K562 (cell line): ENCODE results near the gene EPHA10. TPM values are rescaled to one million over a fixed set of nuclear protein-coding genes. Genes with fewer than 3 reads are reported as not detected.

Experiments
- MLLT1 ChIP-seq, 2 experiments: fragments of 450-650 bp; IDR thresholded peaks; 2 replicates each; pipeline ENCODE4 v1.6.1; 2016
- NFE2L1 ChIP-seq: fragments of 450-650 bp; IDR thresholded peaks from 2 replicates; pipeline ENCODE4 v1.6.1; 2016; ENCODE audit warnings: missing genetic modification characterization, low read depth, mild to moderate bottlenecking, missing compliant biosample characterization, moderate library complexity, borderline replicate concordance
- PTTG1 ChIP-seq: fragments of 450-650 bp; IDR thresholded peaks from 2 replicates; pipeline ENCODE4 v1.6.1; 2016; ENCODE audit warnings: low read depth, mild to moderate bottlenecking, missing genetic modification characterization, missing compliant biosample characterization
- RBBP5 ChIP-seq: fragments of 200-600 bp; sonication (generic); IDR thresholded peaks from 2 replicates; pipeline ENCODE4 v1.6.1; 2012; ENCODE audit warnings: borderline replicate concordance, mild to moderate bottlenecking, low read length, control low read depth, inconsistent platforms; ENCODE audit not compliant: insufficient read depth, poor library complexity, severe bottlenecking
- RERE ChIP-seq: sonication (generic); formaldehyde crosslinking; IDR thresholded peaks from 2 replicates; pipeline ENCODE4 v1.8.0; 2023; ENCODE audit warnings: missing genetic modification reagents, mild to moderate bottlenecking, borderline replicate concordance
- SMAD4 ChIP-seq: fragments of 250-450 bp; sonication (Bioruptor Pico); conservative IDR thresholded peaks from 2 replicates; pipeline ENCODE4 v1.8.0; 2021; ENCODE audit warnings: inconsistent platforms, mild to moderate bottlenecking, moderate library complexity
- SRF ChIP-seq, 2 experiments: fragments of 250-450, 450-650 bp in 1 of 2; sonication (Bioruptor Pico) in 1 of 2; sonication (generic) in 1 of 2; formaldehyde crosslinking; IDR thresholded peaks; 2 replicates each; pipeline versions ENCODE4 v1.5.0 to v1.5.1; 2020 to 2022; ENCODE audit warnings: mild to moderate bottlenecking in 1 of 2, missing genetic modification reagents in 1 of 2
- STAT6 ChIP-seq: sonication (generic); formaldehyde crosslinking; IDR thresholded peaks from 2 replicates; pipeline ENCODE4 v1.8.1; 2023; ENCODE audit warnings: mild to moderate bottlenecking, missing genetic modification reagents
- TBL1XR1 ChIP-seq, 2 experiments: IDR thresholded peaks; 2 replicates each; pipeline ENCODE4 v1.6.1; 2012; ENCODE audit warnings: improper control_type of control experiment in 2 of 2, low read length in 2 of 2, mild to moderate bottlenecking in 1 of 2
- TCF7L2 ChIP-seq: fragments of 150-350 bp; IDR thresholded peaks from 2 replicates; pipeline ENCODE4 v1.6.1; 2016; ENCODE audit warnings: low read depth, mild to moderate bottlenecking, low read length, moderate library complexity
- ZBTB12 ChIP-seq: fragments of 250-450 bp; sonication (Bioruptor Pico); IDR thresholded peaks from 2 replicates; pipeline ENCODE4 v1.4.0; 2020
- ZBTB7A ChIP-seq: IDR thresholded peaks from 2 replicates; pipeline ENCODE4 v1.6.1; 2011; ENCODE audit warnings: low read depth, mild to moderate bottlenecking, low read length, moderate library complexity, borderline replicate concordance; ENCODE audit not compliant: control insufficient read depth
- ZNF23 ChIP-seq: fragments of 250-450 bp; sonication (Bioruptor Pico); IDR thresholded peaks from 2 replicates; pipeline ENCODE4 v1.4.0; 2020; ENCODE audit warnings: mild to moderate bottlenecking
- ZNF41 ChIP-seq: fragments of 250-450 bp; sonication (Bioruptor Pico); conservative IDR thresholded peaks from 2 replicates; pipeline ENCODE4 v1.4.0; 2020; ENCODE audit warnings: mild to moderate bottlenecking
- ZNF586 ChIP-seq: fragments of 450-650 bp; formaldehyde crosslinking; conservative IDR thresholded peaks from 2 replicates; pipeline ENCODE4 v1.4.0; 2020; ENCODE audit warnings: mild to moderate bottlenecking, moderate library complexity
- polyA plus RNA-seq, 8 experiments: library from polyadenylated mRNA; depleted of rRNA in 4 of 8; stranded (reverse) in 5 of 8; unstranded in 3 of 8; fragments of >200 nt; fragmentation: Nextera tagmentation in 2 of 8; fragmentation: Illumina TruSeq in 1 of 8; extraction: Ambion mirVana in 2 of 8; extraction: Trizol in 1 of 8; gene quantifications; 2 replicates each; pipeline versions ENCODE4 v1.2.1 to v1.2.3, GENCODE V29; 2011 to 2014; ENCODE audit warnings: inconsistent platforms in 1 of 8, missing spikeins in 1 of 8
- total RNA-seq, 7 experiments: library from RNA; depleted of rRNA in 6 of 7; stranded (reverse); fragments of >200 nt in 6 of 7; fragmentation: Illumina TruSeq in 2 of 7; extraction: Trizol in 2 of 7; gene quantifications; 2 replicates each; pipeline versions ENCODE4 v1.2.1 to v1.2.3, GENCODE V29; 2011 to 2021; ENCODE audit warnings: low replicate concordance in 1 of 7

The EPHA10 gene
- total and polyA plus RNA-seq, 9 of the 15 experiments (the other 6 are each of a cell fraction or from before 2014, with no cell fraction given), result 0.03 TPM; not detected in 8

GRCh38 chr1:37692078-37692833, 72.7 kb downstream of the EPHA10 start, which contains the start of gene CDCA8 (continued):
- peak; percentile 10 to 72; a peak in 2 of 4 replicates for TF ChIP-seq TBL1XR1 (IDR thresholded peaks at IDR 0.05; ENCODE audit: low read length in 2 of 2)
- TF ChIP-seq STAT6 (CRISPR knock-in tag), result peak; percentile 39; the same call in 1 of the 2 replicates
- peak in 1 of 2 experiments; percentile 88; a peak in 2 of 4 replicates for TF ChIP-seq SRF (CRISPR knock-in tag; IDR thresholded peaks at IDR 0.05)
- TF ChIP-seq ZBTB12 (CRISPR knock-in tag), result peak; percentile 81
- no peak for TF ChIP-seq ZNF23 (CRISPR knock-in tag)
- peak in 1 of 2 experiments; percentile 89; a peak in 2 of 4 replicates for TF ChIP-seq MLLT1 (IDR thresholded peaks at IDR 0.05)
- TF ChIP-seq ZBTB7A, result peak; percentile 99
- no peak for TF ChIP-seq PTTG1 (tag)
- TF ChIP-seq SMAD4 (CRISPR knock-in tag), result no peak; the same call in 1 of the 2 replicates
- TF ChIP-seq NFE2L1, result no peak
- TF ChIP-seq RBBP5, result no peak
- no peak for TF ChIP-seq TCF7L2
- no peak for TF ChIP-seq ZNF41 (CRISPR knock-in tag)
- TF ChIP-seq RERE (CRISPR knock-in tag), result no peak
- TF ChIP-seq ZNF586 (CRISPR knock-in tag), result no peak
